OCI-LY3 (cell line): ENCODE results near the gene PCK2.

Source experiments
- EZH2phosphoT487 ChIP-seq: fragments of 200-600 bp; shearing (Covaris generic); IDR thresholded peaks from 2 replicates; pipeline ENCODE4 v1.6.1; 2018; ENCODE audit warnings: antibody characterized with exemption, mixed run types, low read depth
- TF ChIP-seq, protein P1 (sequence below): fragments of 200-600, 300-600 bp; sonication (generic); IDR thresholded peaks from 2 replicates; pipeline ENCODE4 v1.5.1; 2014; ENCODE audit warnings: antibody characterized with exemption, low read length, low read depth

- TF ChIP-seq, protein P1, sequence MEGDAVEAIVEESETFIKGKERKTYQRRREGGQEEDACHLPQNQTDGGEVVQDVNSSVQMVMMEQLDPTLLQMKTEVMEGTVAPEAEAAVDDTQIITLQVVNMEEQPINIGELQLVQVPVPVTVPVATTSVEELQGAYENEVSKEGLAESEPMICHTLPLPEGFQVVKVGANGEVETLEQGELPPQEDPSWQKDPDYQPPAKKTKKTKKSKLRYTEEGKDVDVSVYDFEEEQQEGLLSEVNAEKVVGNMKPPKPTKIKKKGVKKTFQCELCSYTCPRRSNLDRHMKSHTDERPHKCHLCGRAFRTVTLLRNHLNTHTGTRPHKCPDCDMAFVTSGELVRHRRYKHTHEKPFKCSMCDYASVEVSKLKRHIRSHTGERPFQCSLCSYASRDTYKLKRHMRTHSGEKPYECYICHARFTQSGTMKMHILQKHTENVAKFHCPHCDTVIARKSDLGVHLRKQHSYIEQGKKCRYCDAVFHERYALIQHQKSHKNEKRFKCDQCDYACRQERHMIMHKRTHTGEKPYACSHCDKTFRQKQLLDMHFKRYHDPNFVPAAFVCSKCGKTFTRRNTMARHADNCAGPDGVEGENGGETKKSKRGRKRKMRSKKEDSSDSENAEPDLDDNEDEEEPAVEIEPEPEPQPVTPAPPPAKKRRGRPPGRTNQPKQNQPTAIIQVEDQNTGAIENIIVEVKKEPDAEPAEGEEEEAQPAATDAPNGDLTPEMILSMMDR, result no peak
- TF ChIP-seq EZH2phosphoT487, result no peak
Measured at GRCh38 chr14:24132061-24132685, 38.1 kb downstream of the PCK2 start.
